HL-60 (cell line): ENCODE data around the gene CABP7.
A peak's percentile ranks its signal among the peaks of the same experiment; 100 is the strongest.

Source experiments
- CTCF ChIP-seq: IDR thresholded peaks from one replicate; pipeline ENCODE4 v1.5.1; 2011; ENCODE audit warnings: low read length, control low read depth, inconsistent platforms; ENCODE audit not compliant: insufficient read depth
- POLR2AphosphoS5 ChIP-seq: IDR thresholded peaks from 2 replicates; pipeline ENCODE4 v1.6.1; 2012; ENCODE audit warnings: low read depth
- TF ChIP-seq, protein P1 (sequence below): IDR thresholded peaks from 2 replicates; pipeline ENCODE4 v1.6.1; 2012; ENCODE audit warnings: low read depth; ENCODE audit not compliant: insufficient replicate concordance

GRCh38 chr22:29767171-29768051 is 47.6 kb downstream of the CABP7 start, which contains the start of gene UQCR10:
- TF ChIP-seq POLR2AphosphoS5 (peak; percentile 78), CTCF (no peak)
- TF ChIP-seq, protein P1, sequence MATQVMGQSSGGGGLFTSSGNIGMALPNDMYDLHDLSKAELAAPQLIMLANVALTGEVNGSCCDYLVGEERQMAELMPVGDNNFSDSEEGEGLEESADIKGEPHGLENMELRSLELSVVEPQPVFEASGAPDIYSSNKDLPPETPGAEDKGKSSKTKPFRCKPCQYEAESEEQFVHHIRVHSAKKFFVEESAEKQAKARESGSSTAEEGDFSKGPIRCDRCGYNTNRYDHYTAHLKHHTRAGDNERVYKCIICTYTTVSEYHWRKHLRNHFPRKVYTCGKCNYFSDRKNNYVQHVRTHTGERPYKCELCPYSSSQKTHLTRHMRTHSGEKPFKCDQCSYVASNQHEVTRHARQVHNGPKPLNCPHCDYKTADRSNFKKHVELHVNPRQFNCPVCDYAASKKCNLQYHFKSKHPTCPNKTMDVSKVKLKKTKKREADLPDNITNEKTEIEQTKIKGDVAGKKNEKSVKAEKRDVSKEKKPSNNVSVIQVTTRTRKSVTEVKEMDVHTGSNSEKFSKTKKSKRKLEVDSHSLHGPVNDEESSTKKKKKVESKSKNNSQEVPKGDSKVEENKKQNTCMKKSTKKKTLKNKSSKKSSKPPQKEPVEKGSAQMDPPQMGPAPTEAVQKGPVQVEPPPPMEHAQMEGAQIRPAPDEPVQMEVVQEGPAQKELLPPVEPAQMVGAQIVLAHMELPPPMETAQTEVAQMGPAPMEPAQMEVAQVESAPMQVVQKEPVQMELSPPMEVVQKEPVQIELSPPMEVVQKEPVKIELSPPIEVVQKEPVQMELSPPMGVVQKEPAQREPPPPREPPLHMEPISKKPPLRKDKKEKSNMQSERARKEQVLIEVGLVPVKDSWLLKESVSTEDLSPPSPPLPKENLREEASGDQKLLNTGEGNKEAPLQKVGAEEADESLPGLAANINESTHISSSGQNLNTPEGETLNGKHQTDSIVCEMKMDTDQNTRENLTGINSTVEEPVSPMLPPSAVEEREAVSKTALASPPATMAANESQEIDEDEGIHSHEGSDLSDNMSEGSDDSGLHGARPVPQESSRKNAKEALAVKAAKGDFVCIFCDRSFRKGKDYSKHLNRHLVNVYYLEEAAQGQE = peak; percentile 30
